RWPE2 (cell line): ENCODE measurements around the gene USP40.

Source experiments
- ATAC-seq: fragments of 200-7000 bp; cut with Tn5 transposase; 3 replicates; pipeline ENCODE4 v1.9.1; 2021; ENCODE audit warnings: low read depth
- DNase-seq: peaks from one replicate; pipeline ENCODE4 v3.0.0-alpha.2; 2020; ENCODE audit warnings: low spot score
- H3K27ac ChIP-seq: fragments of 450-650 bp; 2 replicates; pipeline ENCODE4 v1.5.1; 2017; ENCODE audit warnings: mild to moderate bottlenecking; ENCODE audit not compliant: poor library complexity, severe bottlenecking
- H3K27me3 ChIP-seq: fragments of 250-450 bp; sonication (Bioruptor Pico); 2 replicates; pipeline ENCODE4 v1.5.1; 2021; ENCODE audit warnings: mild to moderate bottlenecking, moderate library complexity; ENCODE audit not compliant: insufficient read depth, poor library complexity, severe bottlenecking
- H3K36me3 ChIP-seq: fragments of 250-450 bp; sonication (Bioruptor Pico); 2 replicates; pipeline ENCODE4 v1.5.1; 2020; ENCODE audit warnings: low read depth, mild to moderate bottlenecking, moderate library complexity
- H3K4me1 ChIP-seq: fragments of 250-450 bp; sonication (Bioruptor Pico); 2 replicates; pipeline ENCODE4 v1.5.1; 2021; ENCODE audit warnings: mild to moderate bottlenecking, moderate library complexity; ENCODE audit not compliant: insufficient read depth, poor library complexity, severe bottlenecking
- H3K4me3 ChIP-seq: fragments of 250-450 bp; sonication (Bioruptor Pico); 2 replicates; pipeline ENCODE4 v1.5.1; 2021; ENCODE audit warnings: mild to moderate bottlenecking, moderate library complexity; ENCODE audit not compliant: severe bottlenecking
- H3K9me3 ChIP-seq: fragments of 250-450 bp; sonication (Bioruptor Pico); 2 replicates; pipeline ENCODE4 v1.5.1; 2021; ENCODE audit warnings: mild to moderate bottlenecking, moderate library complexity; ENCODE audit not compliant: severe bottlenecking
- CTCF ChIP-seq: fragments of 450-650 bp; IDR thresholded peaks from one replicate; pipeline ENCODE4 v1.5.1; 2017; ENCODE audit warnings: mild to moderate bottlenecking, moderate library complexity; ENCODE audit not compliant: poor library complexity, severe bottlenecking

Gene USP40

GRCh38 chr2:233449081-233449901, 117.3 kb downstream of the USP40 start:
- no peaks in the 10 kb centered on the region for H3K27me3 ChIP-seq
- no peaks in the 10 kb centered on the region for H3K4me1 ChIP-seq
- peak; percentile 78 for TF ChIP-seq CTCF
- no peak overlapping the region for H3K4me3 ChIP-seq
- H3K9me3 ChIP-seq: no peaks in the 10 kb centered on the region
- H3K36me3 ChIP-seq: peaks cover 66% of the 10 kb centered on the region
- H3K27ac ChIP-seq: no peak overlapping the region
- peak; percentile 69 for DNase-seq
- peak; percentile 77 for ATAC-seq

GRCh38 chr2:233448575-233448974, 118.0 kb downstream of the USP40 start:
- Histone ChIP-seq H3K36me3 (peaks cover 64% of the 10 kb centered on the region), H3K27me3 (no peaks in the 10 kb centered on the region), H3K4me1 (no peaks in the 10 kb centered on the region), H3K4me3 (no peak overlapping the region), H3K9me3 (no peaks in the 10 kb centered on the region), H3K27ac (no peak overlapping the region)
- no peak for TF ChIP-seq CTCF
- DNase-seq: no peak
- no peak for ATAC-seq

GRCh38 chr2:233448220-233448559, 118.4 kb downstream of the USP40 start:
- ATAC-seq (no peak), DNase-seq (peak; percentile 43)
- no peak for TF ChIP-seq CTCF
- Histone ChIP-seq H3K9me3 (no peaks in the 10 kb centered on the region), H3K27ac (no peak overlapping the region), H3K27me3 (no peaks in the 10 kb centered on the region), H3K36me3 (peaks cover 65% of the 10 kb centered on the region), H3K4me1 (no peaks in the 10 kb centered on the region), H3K4me3 (no peak overlapping the region)

GRCh38 chr2:233447506-233448219, 118.9 kb downstream of the USP40 start:
- Histone ChIP-seq H3K9me3 (no peaks in the 10 kb centered on the region), H3K36me3 (peaks cover 70% of the 10 kb centered on the region), H3K4me1 (no peaks in the 10 kb centered on the region), H3K27ac (no peak overlapping the region), H3K4me3 (no peak overlapping the region), H3K27me3 (no peaks in the 10 kb centered on the region)
- TF ChIP-seq CTCF: no peak
- no peak for DNase-seq
- no peak for ATAC-seq
